Measurements from ENCODE around the gene DLAT.
"Not testable (repeated sequence)": the region's sequence is repeated elsewhere in the genome, so short reads cannot be mapped to it uniquely, and the experiment has no call there.

DNA sequence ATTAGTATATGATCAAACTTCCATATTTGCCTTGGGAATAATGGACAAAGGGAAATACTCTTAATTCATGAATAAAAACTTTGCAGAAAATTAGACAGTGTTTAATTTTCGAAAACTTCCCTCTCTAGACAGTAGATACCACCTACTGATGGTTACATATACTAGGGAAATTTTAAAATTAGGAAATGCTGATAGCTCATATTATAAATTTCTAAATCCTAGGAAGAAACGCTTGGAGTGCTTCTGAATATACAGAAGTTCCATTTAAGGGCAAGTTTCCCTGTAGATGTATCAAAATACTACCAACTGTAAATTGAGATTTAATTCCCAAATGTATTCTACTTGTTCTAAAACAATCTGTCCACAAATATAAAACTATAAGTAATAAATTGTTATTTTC, 70.1 kb downstream of the DLAT start:
- TF ChIP-seq CTCF (IDR thresholded peaks at IDR 0.05); TCF7L2 (IDR thresholded peaks at IDR 0.05; ENCODE audit: low read depth, low read length): not testable (repeated sequence)
